ENCODE results near the gene TPPP.

Gene TPPP

DNA sequence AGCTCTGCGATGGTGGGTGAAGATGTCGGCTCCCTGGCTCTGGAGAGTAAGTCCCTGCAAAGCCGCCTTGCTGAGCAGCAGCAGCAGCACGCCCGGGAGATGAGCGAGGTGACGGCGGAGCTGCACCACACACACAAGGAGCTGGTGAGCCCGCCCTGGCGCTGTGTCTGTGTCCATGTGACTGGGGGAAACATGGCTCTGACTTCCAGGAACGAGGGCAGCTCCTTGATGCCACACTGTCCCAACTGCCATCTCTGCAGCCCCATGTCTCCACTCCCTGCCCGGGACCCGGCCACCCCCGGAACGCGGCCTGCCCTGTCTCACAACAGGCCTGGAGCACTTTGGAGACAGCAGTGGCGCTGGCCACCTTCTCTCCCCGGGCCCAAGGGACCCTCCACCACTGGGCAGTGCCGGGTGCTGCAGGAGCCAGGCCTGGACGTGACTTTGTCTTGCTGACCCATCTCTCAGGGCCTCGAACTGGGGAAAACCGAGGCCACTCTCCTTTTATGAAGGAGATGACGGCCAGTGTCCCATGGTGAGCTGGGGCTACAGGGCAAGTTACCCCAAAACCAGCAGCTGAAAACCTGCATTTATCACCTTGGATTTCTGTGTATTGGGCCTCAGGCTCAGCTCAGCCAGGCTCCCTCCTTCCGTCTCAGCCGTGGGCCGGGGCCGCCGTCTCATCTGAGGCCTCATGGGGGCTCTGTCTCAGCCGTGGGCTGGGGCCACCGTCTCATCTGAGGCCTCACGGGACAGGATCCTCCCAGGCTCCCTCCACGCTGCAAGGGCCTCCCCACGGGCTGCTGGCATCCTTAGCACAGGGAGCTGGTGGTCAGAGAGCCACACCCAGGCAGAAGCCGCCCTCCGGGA, 52.5 kb downstream of the TPPP start:
- TF ChIP-seq, protein P1, sequence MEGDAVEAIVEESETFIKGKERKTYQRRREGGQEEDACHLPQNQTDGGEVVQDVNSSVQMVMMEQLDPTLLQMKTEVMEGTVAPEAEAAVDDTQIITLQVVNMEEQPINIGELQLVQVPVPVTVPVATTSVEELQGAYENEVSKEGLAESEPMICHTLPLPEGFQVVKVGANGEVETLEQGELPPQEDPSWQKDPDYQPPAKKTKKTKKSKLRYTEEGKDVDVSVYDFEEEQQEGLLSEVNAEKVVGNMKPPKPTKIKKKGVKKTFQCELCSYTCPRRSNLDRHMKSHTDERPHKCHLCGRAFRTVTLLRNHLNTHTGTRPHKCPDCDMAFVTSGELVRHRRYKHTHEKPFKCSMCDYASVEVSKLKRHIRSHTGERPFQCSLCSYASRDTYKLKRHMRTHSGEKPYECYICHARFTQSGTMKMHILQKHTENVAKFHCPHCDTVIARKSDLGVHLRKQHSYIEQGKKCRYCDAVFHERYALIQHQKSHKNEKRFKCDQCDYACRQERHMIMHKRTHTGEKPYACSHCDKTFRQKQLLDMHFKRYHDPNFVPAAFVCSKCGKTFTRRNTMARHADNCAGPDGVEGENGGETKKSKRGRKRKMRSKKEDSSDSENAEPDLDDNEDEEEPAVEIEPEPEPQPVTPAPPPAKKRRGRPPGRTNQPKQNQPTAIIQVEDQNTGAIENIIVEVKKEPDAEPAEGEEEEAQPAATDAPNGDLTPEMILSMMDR (IDR thresholded peaks at IDR 0.05; ENCODE audit: control insufficient read depth, extremely low read depth, insufficient read depth), result no peak
- DNase-seq (ENCODE audit: low read depth), result no peak
- H3K4me3 ChIP-seq (ENCODE audit: low read depth, low read length), result no peak overlapping the region

DNA sequence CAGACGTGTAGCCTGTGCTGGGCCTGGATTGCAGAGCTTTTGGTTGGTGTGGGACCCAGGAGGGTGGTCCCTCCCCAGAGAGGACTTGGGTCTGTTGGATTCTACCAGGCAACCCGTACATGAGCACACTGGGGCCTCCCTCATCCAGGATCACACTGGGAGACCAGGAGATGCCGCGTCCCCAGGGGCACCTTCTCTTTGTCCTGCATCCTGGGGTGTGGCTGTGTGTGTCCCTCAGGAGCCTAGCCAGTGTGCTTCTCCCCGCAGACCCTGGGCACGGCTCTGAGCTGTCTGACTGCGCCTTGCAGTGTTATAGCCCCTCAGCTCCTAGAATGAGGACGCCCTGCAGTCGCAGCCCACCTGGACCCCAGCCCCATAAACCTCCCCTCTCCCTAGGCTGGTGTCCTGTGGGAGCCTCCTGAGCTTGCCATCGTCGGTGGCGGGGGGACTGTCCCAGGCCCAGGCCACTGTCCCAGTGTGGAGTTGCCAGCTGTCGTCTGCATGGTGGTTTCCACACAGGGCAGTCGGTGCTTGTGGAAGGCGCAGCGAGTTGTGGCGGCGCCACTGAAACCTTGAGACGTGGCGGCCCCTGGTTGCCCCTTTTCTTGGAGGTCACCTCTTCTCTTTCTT, 53.5 kb downstream of the TPPP start:
- no peak for DNase-seq (ENCODE audit: low read depth)
- TF ChIP-seq, protein P1 (IDR thresholded peaks at IDR 0.05; ENCODE audit: control insufficient read depth, extremely low read depth, insufficient read depth), result no peak
- H3K4me3 ChIP-seq (ENCODE audit: low read depth, low read length), result no peak overlapping the region

DNA sequence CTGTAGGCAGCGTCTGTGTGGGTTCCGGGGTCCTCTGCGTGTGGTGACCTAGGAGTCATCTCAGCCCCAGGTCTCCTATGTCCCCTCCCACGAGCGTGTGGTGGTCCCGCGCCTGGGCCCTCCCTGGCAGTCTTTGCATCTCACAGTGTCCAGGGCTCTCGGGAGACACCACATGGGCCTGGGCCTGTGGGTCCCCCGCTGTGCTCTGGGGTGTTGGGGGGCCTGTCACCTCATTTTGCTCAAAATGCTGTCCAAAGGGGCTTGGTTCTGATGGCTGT, 54.0 kb downstream of the TPPP start:
- no peak for DNase-seq (ENCODE audit: low read depth)
- TF ChIP-seq, protein P1 (IDR thresholded peaks at IDR 0.05; ENCODE audit: control insufficient read depth, extremely low read depth, insufficient read depth), result no peak

DNA sequence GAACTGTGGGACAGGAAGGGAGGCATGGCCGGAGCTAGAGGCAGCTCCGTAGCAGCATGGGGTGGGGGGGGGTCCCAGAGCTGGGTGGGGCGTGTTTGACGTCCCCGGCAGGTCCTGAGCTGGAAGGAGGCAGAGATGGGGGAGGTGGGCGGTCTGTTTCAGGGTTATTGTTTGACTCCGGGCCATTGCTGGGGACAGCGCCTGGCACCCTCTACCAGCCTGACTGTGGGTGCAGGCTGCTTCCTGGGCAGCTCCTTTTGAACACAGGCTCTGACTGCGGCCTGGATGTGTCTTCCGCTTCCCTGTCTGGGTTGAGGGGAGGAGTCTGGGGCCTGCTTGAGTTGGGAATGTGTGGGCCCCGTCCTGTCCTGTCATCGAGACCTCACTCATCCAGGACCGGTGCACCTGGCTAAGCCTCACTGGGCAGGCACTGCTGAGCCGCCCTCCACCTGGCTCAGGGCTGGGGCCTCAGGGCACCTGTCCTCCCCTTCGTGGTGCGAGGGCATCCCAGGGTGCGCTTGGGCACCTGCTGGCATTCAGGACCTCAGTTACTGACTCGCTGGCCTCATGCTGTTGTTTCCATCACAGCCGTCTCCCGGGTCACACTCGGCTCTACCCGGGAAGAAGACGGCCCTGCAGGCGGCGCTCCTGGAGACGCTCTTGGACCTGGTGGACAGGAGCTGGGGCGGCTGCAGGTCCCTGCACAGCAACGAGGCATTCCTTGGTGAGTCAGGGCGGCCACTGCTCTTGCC, 54.5 kb downstream of the TPPP start:
- no peak overlapping the region for H3K4me3 ChIP-seq (ENCODE audit: low read depth, low read length)
- DNase-seq (ENCODE audit: low read depth), result no peak
- TF ChIP-seq, protein P1 (IDR thresholded peaks at IDR 0.05; ENCODE audit: control insufficient read depth, extremely low read depth, insufficient read depth), result no peak

More for the DNA sequence above, 54.0 kb downstream of the TPPP start:
- H3K4me3 ChIP-seq (ENCODE audit: low read depth, low read length), result no peak overlapping the region

DNA sequence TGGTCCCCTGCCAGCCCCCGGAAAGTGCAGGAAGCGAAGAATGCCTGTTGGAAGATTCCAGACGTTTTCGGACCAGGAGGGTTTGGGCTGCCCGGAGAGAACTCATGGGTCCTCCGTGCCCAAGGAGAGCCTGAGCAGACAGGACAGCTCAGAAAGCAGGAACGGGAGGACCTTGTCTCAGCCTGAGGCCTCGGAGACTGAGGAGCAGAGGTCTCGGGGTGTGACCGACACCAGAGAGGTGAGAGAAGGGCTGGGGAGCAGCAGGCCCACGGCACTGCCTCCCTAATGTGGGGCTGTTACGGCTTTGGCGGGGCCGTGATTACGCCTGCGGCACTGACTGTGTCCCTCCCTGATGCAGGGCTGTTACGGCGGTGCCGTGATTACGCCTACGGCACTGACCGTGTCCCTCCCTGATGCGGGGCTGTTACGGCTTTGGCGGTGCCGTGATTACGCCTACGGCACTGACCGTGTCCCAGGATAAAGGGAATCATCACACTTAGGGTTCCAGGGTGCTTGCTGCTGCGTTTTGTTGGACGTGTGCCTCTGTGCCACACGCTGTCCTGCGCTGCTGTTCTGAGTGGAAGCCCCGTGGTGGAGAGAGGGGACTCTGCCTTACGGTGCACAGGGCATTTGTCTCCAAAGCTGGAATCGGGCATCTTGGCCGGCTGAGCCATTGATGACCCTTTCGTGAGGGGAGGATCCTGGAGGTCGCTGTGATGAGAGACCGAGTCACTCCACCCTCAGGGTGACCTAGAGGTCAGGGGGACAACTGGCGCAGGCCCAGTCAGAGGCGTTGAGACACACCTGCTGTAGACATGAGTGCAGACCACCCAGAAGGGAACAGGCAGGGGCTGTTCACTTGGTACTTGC, 55.3 kb downstream of the TPPP start:
- no peak for DNase-seq (ENCODE audit: low read depth)
- H3K4me3 ChIP-seq (ENCODE audit: low read depth, low read length), result no peak overlapping the region
- TF ChIP-seq, protein P1 (IDR thresholded peaks at IDR 0.05; ENCODE audit: control insufficient read depth, extremely low read depth, insufficient read depth), result no peak

DNA sequence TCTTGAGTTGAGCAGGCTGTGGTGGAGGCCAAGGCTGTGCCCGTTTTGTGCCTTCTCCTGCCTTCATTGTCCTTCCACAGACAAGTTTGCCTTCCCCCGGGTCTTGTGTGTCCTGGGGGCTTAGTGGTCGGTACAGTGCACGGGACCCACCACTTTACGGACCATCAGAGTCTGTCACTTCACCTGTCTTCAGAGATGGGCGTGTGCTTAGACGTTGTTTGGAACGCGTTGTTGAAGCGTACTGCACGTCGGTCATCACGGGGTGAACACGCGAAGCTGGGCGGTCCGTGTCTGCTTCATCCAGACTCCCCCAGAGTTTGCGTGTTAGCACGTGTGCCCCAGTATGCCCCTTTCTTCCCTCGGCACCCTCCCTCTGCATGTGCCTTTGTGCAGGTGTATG, 56.2 kb downstream of the TPPP start:
- TF ChIP-seq, protein P1 (IDR thresholded peaks at IDR 0.05; ENCODE audit: control insufficient read depth, extremely low read depth, insufficient read depth), result no peak
- no peak for DNase-seq (ENCODE audit: low read depth)
- no peak overlapping the region for H3K4me3 ChIP-seq (ENCODE audit: low read depth, low read length)
